Measurements from ENCODE around the gene XPOT.
"Not testable (repeated sequence)": the region's sequence is repeated elsewhere in the genome, so short reads cannot be mapped to it uniquely, and the experiment has no call there.

The XPOT gene, protein sequence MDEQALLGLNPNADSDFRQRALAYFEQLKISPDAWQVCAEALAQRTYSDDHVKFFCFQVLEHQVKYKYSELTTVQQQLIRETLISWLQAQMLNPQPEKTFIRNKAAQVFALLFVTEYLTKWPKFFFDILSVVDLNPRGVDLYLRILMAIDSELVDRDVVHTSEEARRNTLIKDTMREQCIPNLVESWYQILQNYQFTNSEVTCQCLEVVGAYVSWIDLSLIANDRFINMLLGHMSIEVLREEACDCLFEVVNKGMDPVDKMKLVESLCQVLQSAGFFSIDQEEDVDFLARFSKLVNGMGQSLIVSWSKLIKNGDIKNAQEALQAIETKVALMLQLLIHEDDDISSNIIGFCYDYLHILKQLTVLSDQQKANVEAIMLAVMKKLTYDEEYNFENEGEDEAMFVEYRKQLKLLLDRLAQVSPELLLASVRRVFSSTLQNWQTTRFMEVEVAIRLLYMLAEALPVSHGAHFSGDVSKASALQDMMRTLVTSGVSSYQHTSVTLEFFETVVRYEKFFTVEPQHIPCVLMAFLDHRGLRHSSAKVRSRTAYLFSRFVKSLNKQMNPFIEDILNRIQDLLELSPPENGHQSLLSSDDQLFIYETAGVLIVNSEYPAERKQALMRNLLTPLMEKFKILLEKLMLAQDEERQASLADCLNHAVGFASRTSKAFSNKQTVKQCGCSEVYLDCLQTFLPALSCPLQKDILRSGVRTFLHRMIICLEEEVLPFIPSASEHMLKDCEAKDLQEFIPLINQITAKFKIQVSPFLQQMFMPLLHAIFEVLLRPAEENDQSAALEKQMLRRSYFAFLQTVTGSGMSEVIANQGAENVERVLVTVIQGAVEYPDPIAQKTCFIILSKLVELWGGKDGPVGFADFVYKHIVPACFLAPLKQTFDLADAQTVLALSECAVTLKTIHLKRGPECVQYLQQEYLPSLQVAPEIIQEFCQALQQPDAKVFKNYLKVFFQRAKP

DNA sequence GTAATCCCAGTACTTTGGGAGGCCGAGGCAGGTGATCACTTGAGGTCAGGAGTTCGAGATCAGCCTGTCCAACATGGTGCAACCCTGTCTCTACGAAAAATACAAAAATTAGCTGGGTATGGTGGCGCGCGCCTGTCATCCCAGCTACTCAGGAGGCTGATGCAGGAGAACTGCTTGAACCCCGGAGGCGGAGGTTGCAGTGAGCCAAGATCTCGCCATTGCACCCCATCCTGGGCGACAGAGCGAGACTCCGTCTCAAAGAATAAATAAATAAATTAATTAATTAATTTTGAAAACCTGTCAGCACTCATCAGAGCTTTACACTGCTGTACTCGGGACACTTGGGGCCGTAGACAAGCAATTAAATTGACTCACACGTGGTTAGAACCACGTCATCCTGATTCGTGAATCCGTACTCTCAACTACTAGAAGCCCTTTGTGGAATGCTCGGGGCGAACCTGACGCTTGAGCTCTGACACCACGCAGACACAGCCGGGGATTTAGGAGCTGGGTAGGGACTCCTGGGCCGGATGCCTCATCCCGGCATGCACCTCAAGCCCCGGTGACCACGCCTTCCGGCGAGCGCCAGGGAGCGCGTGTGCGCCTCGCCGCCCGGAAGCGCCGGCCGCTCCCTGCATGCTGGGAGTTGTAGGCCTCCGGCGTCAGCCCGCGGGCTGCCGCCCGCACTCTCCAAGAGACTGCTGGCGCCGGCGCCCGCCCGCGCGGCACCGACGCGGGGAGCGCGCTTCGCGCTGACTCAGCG is at the start of gene XPOT:
TSS of gene XPOT (plus strand) at position 686 of the 763 bp plus-strand sequence. CDS start 5,644 bp downstream, outside the sequence.
- peak; percentile 98 for DNase-seq

- not testable (repeated sequence) for DNase-seq
Observed at GRCh38 chr12:64356209-64356608, 48.0 kb upstream of the XPOT start.

GRCh38 chr12:64361173-64361572 is 43.0 kb upstream of the XPOT start:
- not testable (repeated sequence) for DNase-seq

DNA sequence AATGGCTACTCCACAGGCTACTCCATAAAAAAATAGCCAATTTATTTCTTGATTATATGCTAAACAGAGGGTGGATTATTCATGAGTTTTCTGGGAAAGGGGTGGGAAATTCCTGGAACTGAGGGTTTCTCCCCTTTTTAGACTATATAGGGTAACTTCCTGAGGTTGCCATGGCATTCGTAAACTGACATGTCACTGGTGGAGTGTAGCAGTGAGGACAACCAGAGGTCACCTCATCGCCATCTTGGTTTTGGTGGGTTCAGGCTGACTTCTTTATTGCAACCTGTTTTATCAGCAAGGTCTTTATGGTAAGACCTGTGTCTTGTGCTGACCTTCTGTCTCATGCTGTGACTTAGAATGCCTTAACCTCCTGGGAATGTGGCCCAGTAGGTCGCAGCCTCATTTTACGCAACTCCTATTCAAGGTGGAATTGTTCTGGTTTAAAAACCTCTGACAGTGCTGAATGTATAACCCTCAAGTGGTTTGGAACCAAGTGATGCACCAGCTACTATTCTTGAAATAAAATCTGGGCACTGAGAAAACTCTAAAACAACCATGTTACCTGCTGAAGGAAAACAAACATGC is 41.4 kb upstream of the XPOT start:
- DNase-seq, result no peak

GRCh38 chr12:64383675-64384074 is 20.5 kb upstream of the XPOT start:
- DNase-seq, result no peak

- DNase-seq, result no peak
Observed at GRCh38 chr12:64385019-64385418, 19.2 kb upstream of the XPOT start.

DNA sequence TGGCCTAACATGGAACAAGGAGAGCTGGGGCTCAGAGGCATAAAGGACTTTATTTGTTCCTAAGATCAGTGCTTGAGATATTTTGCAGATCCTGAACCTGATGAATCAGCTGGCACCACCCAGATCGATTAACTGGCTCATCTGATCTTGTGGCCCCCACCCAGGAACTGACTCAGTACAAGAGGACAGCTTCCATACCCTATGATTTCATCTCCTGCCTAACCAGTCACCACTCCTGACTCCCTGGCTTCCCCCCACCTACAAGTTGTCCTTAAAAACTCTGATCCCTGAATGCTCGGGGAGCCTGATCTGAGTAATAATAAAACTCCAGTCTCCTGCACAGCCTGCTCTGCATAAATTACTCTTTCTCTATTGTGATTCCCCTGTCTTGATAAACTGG is 18.7 kb upstream of the XPOT start:
- DNase-seq, result peak; percentile 34

DNA sequence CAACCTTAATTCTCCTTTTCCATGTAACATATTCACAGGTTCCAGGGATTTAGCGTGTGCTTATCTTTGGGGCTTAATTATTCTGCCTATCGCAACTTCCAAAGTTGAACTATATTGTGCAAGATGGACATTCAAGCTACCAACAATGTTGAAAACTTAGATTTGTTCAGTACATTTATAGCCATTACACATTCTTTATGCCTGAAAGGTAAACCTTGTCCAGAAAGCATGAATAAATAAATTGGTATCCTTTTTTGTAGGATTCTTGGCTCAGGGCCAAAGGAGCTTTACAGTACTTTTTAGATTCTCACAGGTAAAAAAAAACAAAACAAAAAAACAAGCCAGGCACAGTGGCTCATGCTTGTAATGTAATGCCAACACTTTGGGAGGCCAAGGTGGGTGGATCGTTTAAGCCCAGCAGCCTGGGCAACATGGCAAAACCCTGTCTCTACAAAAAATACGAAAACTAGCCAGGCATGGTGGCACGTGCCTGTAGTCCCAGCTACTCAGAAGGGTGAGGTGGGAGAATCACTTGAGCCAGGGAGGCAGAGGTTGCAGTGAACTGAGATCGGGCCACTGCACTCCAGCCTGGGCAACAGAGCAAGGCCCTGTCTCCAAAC is 16.9 kb upstream of the XPOT start:
- DNase-seq, result no peak

DNA sequence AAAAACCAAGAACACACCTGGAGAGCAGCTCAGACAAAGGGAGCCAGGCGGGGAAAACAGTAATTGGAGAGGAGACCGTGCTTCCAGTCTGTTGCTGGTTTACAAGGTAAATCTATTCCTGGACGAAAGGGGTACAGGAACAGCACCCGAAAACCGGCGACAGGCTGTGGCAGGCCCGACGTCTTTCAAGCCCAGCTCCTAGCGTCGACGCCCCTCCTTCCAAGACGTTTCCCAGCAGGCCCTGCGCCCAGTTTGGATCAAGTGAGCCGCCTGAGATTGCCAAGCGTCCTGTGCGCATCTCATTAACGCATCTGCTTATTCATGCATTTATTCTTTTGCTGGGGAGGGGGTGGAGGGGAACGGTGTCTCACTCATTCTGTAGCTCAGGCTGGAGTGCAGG is 15.0 kb upstream of the XPOT start:
- DNase-seq, result no peak

DNA sequence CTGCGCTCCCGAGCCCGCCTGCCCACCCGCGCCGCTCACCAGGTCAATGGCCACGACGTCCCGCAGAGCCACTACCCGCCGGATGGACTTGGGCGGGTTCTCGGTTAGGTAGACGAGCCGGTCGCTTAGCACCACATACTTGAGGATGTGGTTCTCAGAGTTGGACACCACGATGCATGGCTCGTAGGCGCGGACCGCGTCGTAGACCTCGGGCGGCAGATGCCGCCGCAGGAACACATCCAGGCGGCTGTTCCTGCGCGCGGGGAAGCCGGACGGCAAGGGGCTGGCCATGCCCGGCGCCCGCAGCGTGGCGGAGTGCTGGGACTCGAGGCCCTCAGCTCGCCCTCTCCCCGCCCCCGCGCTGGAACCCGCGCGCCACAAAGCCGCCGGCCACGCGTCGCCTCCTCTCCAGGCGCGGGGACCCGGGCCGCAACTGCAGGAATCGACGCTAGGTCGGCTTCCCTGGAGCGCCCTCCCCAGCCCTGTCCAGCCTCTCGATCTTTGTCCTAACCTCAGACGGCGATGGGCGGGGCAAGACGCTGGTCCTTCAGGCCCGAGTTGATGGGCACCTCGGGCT is 13.8 kb upstream of the XPOT start, which contains the start of gene C12orf56:
TSS of gene C12orf56 (minus strand) at position 484 of the 577 bp plus-strand sequence. CDS start at position 291, 193 bp downstream.
- DNase-seq, result peak; percentile 19

- peak; percentile 41 for DNase-seq
Observed at GRCh38 chr12:64392221-64392620, 12.0 kb upstream of the XPOT start.

- DNase-seq, result no peak
Observed at GRCh38 chr12:64395739-64396138, 8.5 kb upstream of the XPOT start.

- DNase-seq, result peak; percentile 38
Observed at GRCh38 chr12:64400041-64400440, 4.2 kb upstream of the XPOT start.

- DNase-seq, result no peak
Observed at GRCh38 chr12:64402181-64402580, 2.0 kb upstream of the XPOT start.

DNA sequence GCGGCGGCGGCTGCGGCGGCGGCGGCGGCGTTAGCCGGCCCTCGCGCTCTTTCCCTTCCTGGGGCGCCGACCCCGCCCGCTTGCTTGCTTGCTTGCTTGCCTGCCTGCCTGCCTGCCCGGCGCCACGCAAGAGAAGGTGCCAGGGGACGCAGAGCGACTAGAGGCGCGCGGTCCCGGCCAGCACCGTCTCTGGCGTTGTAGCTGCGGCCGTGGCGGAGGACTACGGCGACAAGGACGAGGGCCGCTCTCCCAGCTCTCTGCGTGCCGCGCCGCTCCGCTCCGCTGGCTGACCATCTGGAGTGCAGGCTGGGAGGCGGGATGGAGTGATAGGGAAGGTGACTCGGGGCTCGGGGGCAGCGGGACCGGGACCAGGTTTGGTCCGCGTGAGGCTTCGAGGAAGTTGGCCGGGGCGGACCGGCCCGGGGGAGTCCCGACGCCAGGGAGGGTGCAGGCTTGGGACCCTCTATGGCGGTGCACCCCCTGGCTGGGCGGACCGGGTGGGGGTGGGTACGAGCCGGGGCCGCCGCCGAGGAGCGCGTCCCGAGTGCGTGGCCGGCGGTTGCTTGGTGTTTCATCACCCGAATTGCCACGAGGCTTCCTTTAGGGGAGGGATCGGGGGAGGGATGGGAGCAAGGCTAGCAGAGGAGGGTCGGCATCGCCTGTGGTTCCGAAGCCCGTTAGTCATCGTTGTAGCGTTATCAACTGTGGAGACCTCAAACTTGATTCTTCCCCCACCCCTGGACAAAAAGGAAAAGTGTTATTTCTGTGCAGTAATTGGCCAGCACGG is 471 bp downstream of the XPOT start:
- DNase-seq, result peak; percentile 97

- no peak for DNase-seq
Observed at GRCh38 chr12:64407342-64408223, 3.4 kb downstream of the XPOT start.

DNA sequence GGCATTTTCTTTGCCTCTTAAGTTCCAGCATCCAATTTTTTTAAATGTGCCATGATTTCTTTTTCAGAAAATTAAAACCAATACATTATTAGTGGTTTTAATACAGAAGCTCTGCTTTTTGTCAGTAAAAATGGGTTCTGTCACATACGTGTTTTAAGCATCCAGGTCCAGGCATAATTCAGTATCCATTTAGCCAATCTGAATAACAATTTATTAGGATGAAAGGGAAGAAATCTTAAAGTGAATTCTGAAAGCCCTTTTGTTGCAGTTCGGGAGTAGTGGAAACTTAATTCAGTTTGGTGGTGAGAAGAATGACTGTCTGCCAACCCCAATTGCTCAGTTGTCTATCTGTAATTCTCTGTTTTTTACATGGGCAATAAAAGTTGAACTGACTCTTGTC is 7.2 kb downstream of the XPOT start:
- no peak for DNase-seq

GRCh38 chr12:64412459-64412858 is 8.3 kb downstream of the XPOT start:
- peak; percentile 44 for DNase-seq

DNA sequence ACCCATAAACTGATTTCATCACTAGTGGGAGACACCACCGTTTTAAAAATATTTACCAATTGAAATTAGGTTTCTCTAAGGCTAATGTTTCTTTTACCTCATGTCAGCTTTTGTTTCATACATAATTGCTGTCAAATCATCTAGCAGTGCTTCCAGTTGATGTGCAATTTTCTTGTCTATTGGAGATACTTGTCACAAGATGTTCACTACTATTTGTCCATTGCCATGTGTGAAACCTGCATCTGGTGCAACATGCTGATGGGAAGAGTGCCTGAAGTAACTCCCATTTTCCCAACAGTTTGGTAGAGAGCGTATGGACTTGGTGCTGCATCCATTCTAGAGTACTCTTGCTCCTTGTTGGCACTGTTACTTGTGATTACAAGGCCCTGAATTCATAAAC is 9.7 kb downstream of the XPOT start:
- DNase-seq, result no peak

GRCh38 chr12:64418209-64418608 is 14.0 kb downstream of the XPOT start:
- no peak for DNase-seq
